DND-41 (cell line): Measurements from ENCODE around the gene STOML1.
"Not testable (repeated sequence)": the region's sequence is repeated elsewhere in the genome, so short reads cannot be mapped to it uniquely, and the experiment has no call there.

ENCODE experiments used
- CTCF ChIP-seq: IDR thresholded peaks from 2 replicates; pipeline ENCODE4 v1.5.1; 2012; ENCODE audit warnings: borderline replicate concordance, low read length, moderate library complexity, mild to moderate bottlenecking; ENCODE audit not compliant: poor library complexity, severe bottlenecking; ENCODE audit errors: extremely low read depth
- EZH2 ChIP-seq: IDR thresholded peaks from 3 replicates; pipeline ENCODE4 v1.6.1; 2012; ENCODE audit warnings: borderline replicate concordance, low read depth, mild to moderate bottlenecking, moderate library complexity, low read length, inconsistent platforms; ENCODE audit not compliant: severe bottlenecking

- not testable (repeated sequence) for TF ChIP-seq CTCF, EZH2
Measured at GRCh38 chr15:73973683-73974200, 18.4 kb downstream of the STOML1 start.
